Large intestine (tissue), 3 donors: ENCODE results near the gene NEUROD4. TPM values are rescaled to one million over a fixed set of nuclear protein-coding genes. Genes with fewer than 3 reads are reported as not detected.

Source experiments
- DNase-seq, 2 donors: peaks; one replicate each; pipeline versions ENCODE4 v3.0.0 to v3.0.0-alpha.2; 2013
- H3K27ac ChIP-seq: one replicate; pipeline ENCODE4 v1.5.1; 2013; ENCODE audit warnings: low read length
- H3K27me3 ChIP-seq: 2 replicates; pipeline ENCODE4 v1.6.1; 2013; ENCODE audit warnings: low read length; ENCODE audit not compliant: control insufficient read depth, insufficient read depth
- H3K36me3 ChIP-seq: 2 replicates; pipeline ENCODE4 v1.6.1; 2013; ENCODE audit warnings: low read length; ENCODE audit not compliant: control insufficient read depth, insufficient read depth
- H3K4me1 ChIP-seq: one replicate; pipeline ENCODE4 v1.6.1; 2013; ENCODE audit warnings: low read length; ENCODE audit not compliant: control insufficient read depth, insufficient read depth
- H3K4me3 ChIP-seq: one replicate; pipeline ENCODE4 v1.5.1; 2013; ENCODE audit warnings: low read length
- H3K9me3 ChIP-seq: one replicate; pipeline ENCODE4 v1.6.1; 2013; ENCODE audit warnings: mild to moderate bottlenecking, low read depth, low read length, moderate library complexity; ENCODE audit not compliant: control insufficient read depth
- WGBS: methylation state at CpG from one replicate; pipeline ENCODE4 v1.1.5; 2013; ENCODE audit warnings: low lambda C conversion rate; ENCODE audit not compliant: insufficient coverage; 5-methylcytosine and 5-hydroxymethylcytosine counted together
- polyA plus RNA-seq: library from polyadenylated mRNA; unstranded; fragments of 120-200 nt; gene quantifications from one replicate; pipeline ENCODE4 v1.2.1, GENCODE V29; 2013

The NEUROD4 gene
- polyA plus RNA-seq, 1 donor: 0.01 TPM

DNA sequence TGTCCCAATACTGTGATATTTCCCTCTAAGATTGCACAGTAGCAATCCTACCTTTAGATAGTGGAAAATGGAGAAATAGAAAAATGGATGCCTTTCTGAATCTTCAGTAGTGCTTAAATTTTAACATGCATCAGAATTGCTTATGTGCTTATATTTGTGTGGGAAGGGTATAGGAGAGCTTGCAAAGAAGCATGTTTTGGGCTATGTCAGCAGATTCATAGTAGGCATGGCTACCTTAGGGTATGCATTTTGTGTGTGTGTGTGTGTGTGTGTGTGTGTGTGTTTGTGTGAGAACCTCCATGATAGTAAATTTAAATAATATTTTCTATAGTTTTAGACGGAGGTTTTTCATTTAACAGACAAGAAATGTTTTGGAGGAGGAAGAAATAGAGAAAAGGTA lies 38.3 kb downstream of the NEUROD4 start:
- no CpG with 5 or more reads among the region's 1 CpG for WGBS
- Histone ChIP-seq H3K27ac (no peak overlapping the region), H3K27me3 (peaks cover 4% of the 10 kb centered on the region), H3K36me3 (no peaks in the 10 kb centered on the region), H3K4me1 (no peaks in the 10 kb centered on the region), H3K9me3 (no peaks in the 10 kb centered on the region), H3K4me3 (no peak overlapping the region)
- DNase-seq: no peak

DNA sequence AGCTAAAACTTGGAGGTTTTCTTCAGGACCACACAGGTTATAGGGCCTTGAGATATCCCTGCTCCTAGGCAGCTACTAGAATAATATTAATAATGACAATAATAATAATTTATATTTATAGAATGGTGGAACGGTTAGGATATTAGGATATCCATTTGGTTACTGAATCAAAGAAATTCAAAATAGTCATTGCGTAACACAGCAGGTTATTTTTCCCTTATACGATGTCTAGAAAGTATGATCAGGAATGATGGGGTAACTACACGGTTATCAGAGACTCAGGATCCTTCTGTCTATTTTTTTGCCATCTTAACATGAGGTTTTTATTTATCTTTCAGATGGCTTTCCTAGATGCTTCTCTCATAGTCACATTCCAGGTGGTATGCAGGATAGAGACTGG lies 39.0 kb downstream of the NEUROD4 start:
- H3K9me3 ChIP-seq: no peaks in the 10 kb centered on the region
- DNase-seq: no peak
- H3K36me3 ChIP-seq: no peaks in the 10 kb centered on the region
- H3K4me3 ChIP-seq: no peak overlapping the region
- H3K4me1 ChIP-seq: no peaks in the 10 kb centered on the region
- WGBS: 93% methylated on average over 2 of the region's 4 CpGs
- peaks cover 4% of the 10 kb centered on the region for H3K27me3 ChIP-seq
- H3K27ac ChIP-seq: no peak overlapping the region

GRCh38 chr12:55060470-55060869 lies 40.7 kb downstream of the NEUROD4 start:
- H3K36me3 ChIP-seq: no peaks in the 10 kb centered on the region
- peaks cover 5% of the 10 kb centered on the region for H3K27me3 ChIP-seq
- H3K9me3 ChIP-seq: no peaks in the 10 kb centered on the region
- WGBS: 40% methylated on average over 1 of the region's 2 CpGs
- H3K27ac ChIP-seq: no peak overlapping the region
- no peak overlapping the region for H3K4me3 ChIP-seq
- H3K4me1 ChIP-seq: no peaks in the 10 kb centered on the region
- DNase-seq: no peak

GRCh38 chr12:55061024-55061423 lies 41.2 kb downstream of the NEUROD4 start:
- DNase-seq: no peak
- Histone ChIP-seq H3K4me1 (no peaks in the 10 kb centered on the region), H3K9me3 (no peaks in the 10 kb centered on the region), H3K36me3 (no peaks in the 10 kb centered on the region), H3K4me3 (no peak overlapping the region), H3K27me3 (peaks cover 7% of the 10 kb centered on the region), H3K27ac (no peak overlapping the region)
- WGBS: 20% methylated on average over 1 of the region's 3 CpGs

DNA sequence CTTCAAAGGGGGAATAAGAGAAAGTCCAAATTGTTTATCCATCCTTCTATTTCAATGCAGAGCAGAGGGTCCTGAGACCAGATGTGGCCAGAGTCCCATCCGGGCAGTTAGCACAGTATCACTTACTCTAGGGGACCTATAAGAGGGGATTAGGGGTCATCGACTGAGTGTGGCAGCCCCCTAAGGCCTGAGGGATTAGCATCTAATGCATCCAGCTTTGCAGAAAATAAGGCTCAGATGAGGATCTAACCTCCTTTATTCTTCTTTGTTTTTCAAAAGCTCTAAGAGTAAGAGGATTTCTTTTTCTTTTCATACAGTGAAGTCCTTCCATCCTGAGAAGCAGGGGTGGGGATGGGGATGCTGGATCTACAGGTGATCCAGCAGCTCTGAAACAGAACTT lies 43.5 kb downstream of the NEUROD4 start:
- no peak for DNase-seq

DNA sequence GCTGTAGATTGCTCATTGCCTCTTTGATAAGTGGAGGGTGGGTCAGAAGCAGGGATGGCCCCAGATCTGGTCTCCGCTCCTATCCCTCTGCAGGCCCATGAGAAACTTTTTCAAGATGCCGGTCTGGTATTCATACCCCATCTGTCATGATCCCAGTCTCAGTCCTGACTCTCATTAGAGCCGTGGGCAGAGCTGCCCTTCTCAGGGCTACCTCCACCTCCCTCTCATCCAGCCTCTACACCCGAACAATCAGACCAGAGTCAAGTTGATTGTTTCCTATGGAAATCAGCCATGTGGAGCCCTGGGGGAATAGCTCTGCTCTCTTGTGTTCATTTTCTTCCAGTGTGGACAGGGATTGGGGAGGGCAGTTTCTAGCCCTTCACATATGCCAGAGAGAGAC lies 45.8 kb downstream of the NEUROD4 start:
- H3K4me3 ChIP-seq: no peak overlapping the region
- no peak overlapping the region for H3K27ac ChIP-seq
- no CpG with 5 or more reads among the region's 4 CpGs for WGBS
- H3K4me1 ChIP-seq: no peaks in the 10 kb centered on the region
- H3K36me3 ChIP-seq: no peaks in the 10 kb centered on the region
- H3K27me3 ChIP-seq: peaks cover 8% of the 10 kb centered on the region
- H3K9me3 ChIP-seq: no peaks in the 10 kb centered on the region
- DNase-seq: no peak

More for the DNA sequence above, 43.5 kb downstream of the NEUROD4 start:
- H3K27me3 ChIP-seq: peaks cover 10% of the 10 kb centered on the region
- H3K9me3 ChIP-seq: no peaks in the 10 kb centered on the region
- H3K4me3 ChIP-seq: no peak overlapping the region
- H3K27ac ChIP-seq: no peak overlapping the region
- H3K36me3 ChIP-seq: no peaks in the 10 kb centered on the region
- no peaks in the 10 kb centered on the region for H3K4me1 ChIP-seq
- 80% methylated on average over 1 of the region's 2 CpGs for WGBS

- Histone ChIP-seq H3K4me3 (no peak overlapping the region), H3K27ac (no peak overlapping the region), H3K36me3 (no peaks in the 10 kb centered on the region), H3K27me3 (peaks cover 6% of the 10 kb centered on the region), H3K4me1 (no peaks in the 10 kb centered on the region), H3K9me3 (no peaks in the 10 kb centered on the region)
- no CpG with 5 or more reads among the region's 8 CpGs for WGBS
- no peak for DNase-seq
These were observed 47.9 kb downstream of the NEUROD4 start for GRCh38 chr12:55067701-55068100.

DNA sequence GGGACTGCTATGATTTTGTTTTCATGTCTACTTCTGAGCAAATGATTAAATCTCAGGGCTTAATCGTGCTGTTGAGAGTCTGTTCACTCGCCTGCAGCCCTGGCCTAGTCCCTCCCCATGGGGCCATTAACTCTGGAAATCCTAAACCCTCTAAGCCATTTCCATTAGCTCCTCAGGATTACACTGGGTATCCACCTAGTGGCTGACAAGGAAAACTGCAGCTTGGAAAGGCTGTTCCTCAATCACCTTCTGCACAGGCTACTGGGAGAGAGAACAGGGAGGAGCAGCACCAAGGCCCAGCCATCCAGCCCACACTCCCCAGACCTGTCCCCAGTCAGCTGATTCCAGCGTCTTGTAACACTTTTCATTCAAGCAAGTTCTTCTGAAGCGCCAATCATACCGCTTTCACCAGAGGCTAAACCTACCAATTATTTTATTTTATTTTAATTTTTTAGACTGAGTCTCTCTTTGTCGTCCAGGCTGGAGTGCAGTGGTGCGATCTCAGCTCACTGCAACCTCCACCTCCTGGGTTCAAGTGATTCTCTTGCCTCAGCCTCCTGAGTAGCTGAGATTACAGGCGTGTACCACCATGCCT lies 48.7 kb downstream of the NEUROD4 start:
- H3K27me3 ChIP-seq: peaks cover 6% of the 10 kb centered on the region
- no peaks in the 10 kb centered on the region for H3K4me1 ChIP-seq
- H3K9me3 ChIP-seq: no peaks in the 10 kb centered on the region
- DNase-seq: peak; percentile 3 to 18
- H3K27ac ChIP-seq: no peak overlapping the region
- 100% methylated on average over 2 of the region's 8 CpGs for WGBS
- no peaks in the 10 kb centered on the region for H3K36me3 ChIP-seq
- no peak overlapping the region for H3K4me3 ChIP-seq

- no CpG with 5 or more reads among the region's 3 CpGs for WGBS
- DNase-seq: peak in 1 of 2 donors; percentile 6
These were observed 52.3 kb downstream of the NEUROD4 start for GRCh38 chr12:55072083-55072482.

DNA sequence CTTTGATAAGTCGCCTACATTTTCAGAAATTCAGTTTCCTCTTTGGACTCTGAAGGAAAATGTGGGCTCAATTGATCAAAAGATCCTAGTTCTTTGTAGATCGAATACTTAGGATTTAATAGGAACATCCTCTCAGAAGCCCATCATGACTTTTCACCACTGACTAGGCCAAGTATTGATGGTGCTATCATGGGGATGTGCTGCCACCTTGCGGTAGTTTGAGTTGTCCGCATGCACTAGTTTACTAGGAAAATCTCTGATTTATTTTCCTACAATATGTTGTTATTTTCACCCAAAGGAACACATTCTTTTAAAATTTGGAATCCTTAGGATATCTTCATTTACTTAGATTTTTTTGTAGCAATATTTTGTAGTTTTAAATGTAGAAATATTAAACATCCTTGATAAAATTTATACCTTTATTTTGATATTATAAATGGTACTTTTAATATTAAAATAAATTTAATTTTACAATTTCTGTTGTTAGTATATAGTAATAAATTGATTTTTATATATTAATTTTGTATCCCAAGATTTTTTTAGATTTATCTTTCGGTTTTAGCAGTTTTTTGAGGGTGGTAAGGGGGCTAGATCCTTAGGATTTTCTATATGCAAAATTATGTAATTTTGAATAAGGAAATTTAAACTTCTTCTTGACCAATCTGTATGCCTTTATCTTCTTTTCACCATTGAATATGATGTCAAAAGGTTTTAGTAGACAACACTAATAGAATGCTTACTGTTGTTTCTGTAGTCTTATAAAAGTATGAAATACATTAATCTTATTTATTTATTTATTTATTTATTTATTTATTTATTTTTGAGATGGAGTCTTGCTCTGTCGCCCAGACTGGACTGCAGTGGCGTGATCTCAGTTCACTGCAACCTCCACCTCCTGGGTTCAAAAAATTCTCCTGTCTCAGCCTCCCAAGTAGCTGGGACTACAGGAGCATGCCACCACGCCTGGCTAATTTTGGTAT lies 53.6 kb downstream of the NEUROD4 start:
- no peaks in the 10 kb centered on the region for H3K4me1 ChIP-seq
- 14% methylated on average over 2 of the region's 8 CpGs for WGBS
- no peak overlapping the region for H3K4me3 ChIP-seq
- peak; percentile 25 to 55 for DNase-seq
- no peaks in the 10 kb centered on the region for H3K36me3 ChIP-seq
- no peaks in the 10 kb centered on the region for H3K9me3 ChIP-seq
- H3K27ac ChIP-seq: no peak overlapping the region
- no peaks in the 10 kb centered on the region for H3K27me3 ChIP-seq

More at GRCh38 chr12:55072083-55072482, 52.3 kb downstream of the NEUROD4 start:
- H3K9me3 ChIP-seq: no peaks in the 10 kb centered on the region
- peaks cover 3% of the 10 kb centered on the region for H3K27me3 ChIP-seq
- H3K4me3 ChIP-seq: no peak overlapping the region
- H3K36me3 ChIP-seq: no peaks in the 10 kb centered on the region
- H3K27ac ChIP-seq: no peak overlapping the region
- H3K4me1 ChIP-seq: no peaks in the 10 kb centered on the region
